Measurements from ENCODE around the gene TRPM8. TPM values are rescaled to one million over a fixed set of nuclear protein-coding genes. Genes with fewer than 3 reads are reported as not detected.

TRPM8 gene
- polyA plus RNA-seq, 3 donors, result 0.06 to 0.08 TPM; not detected in 1

- DNase-seq (ENCODE audit: low read depth in 3 of 3, low spot score in 2 of 3), result no peak
Measured at GRCh38 chr2:233972941-233973575, 55.9 kb downstream of the TRPM8 start.

GRCh38 chr2:233973786-233974185 lies 56.6 kb downstream of the TRPM8 start:
- DNase-seq (ENCODE audit: low read depth in 3 of 3, low spot score in 2 of 3), result no peak

GRCh38 chr2:233974530-233975071 lies 57.4 kb downstream of the TRPM8 start:
- no peak for DNase-seq (ENCODE audit: low read depth in 3 of 3, low spot score in 2 of 3)

GRCh38 chr2:233976087-233976486 lies 58.9 kb downstream of the TRPM8 start:
- DNase-seq (ENCODE audit: low read depth in 3 of 3, low spot score in 2 of 3), result no peak

GRCh38 chr2:233976690-233977294 lies 59.6 kb downstream of the TRPM8 start:
- DNase-seq (ENCODE audit: low read depth in 3 of 3, low spot score in 2 of 3), result peak; percentile 25 to 46 (median 29)

- no peak for DNase-seq (ENCODE audit: low read depth in 3 of 3, low spot score in 2 of 3)
Measured at GRCh38 chr2:233977296-233977837, 60.2 kb downstream of the TRPM8 start.

GRCh38 chr2:233979748-233980147 lies 62.6 kb downstream of the TRPM8 start:
- DNase-seq (ENCODE audit: low read depth in 3 of 3, low spot score in 2 of 3), result no peak

- DNase-seq (ENCODE audit: low read depth in 3 of 3, low spot score in 2 of 3), result no peak
Measured at GRCh38 chr2:233980955-233981561, 63.9 kb downstream of the TRPM8 start.

GRCh38 chr2:233981574-233982420 lies 64.6 kb downstream of the TRPM8 start:
- no peak for DNase-seq (ENCODE audit: low read depth in 3 of 3, low spot score in 2 of 3)

GRCh38 chr2:233982421-233983121 lies 65.4 kb downstream of the TRPM8 start:
- DNase-seq (ENCODE audit: low read depth in 3 of 3, low spot score in 2 of 3), result no peak

- DNase-seq (ENCODE audit: low read depth in 3 of 3, low spot score in 2 of 3), result no peak
Measured at GRCh38 chr2:233983445-233983844, 66.3 kb downstream of the TRPM8 start.

GRCh38 chr2:233988581-233988980 lies 71.4 kb downstream of the TRPM8 start:
- no peak for DNase-seq (ENCODE audit: low read depth in 3 of 3, low spot score in 2 of 3)

- no peak for DNase-seq (ENCODE audit: low read depth in 3 of 3, low spot score in 2 of 3)
Measured at GRCh38 chr2:233989221-233989858, 72.2 kb downstream of the TRPM8 start.

GRCh38 chr2:233990261-233990798 lies 73.2 kb downstream of the TRPM8 start:
- DNase-seq (ENCODE audit: low read depth in 3 of 3, low spot score in 2 of 3), result no peak

- DNase-seq (ENCODE audit: low read depth in 3 of 3, low spot score in 2 of 3), result no peak
Measured at GRCh38 chr2:233991196-233991595, 74.0 kb downstream of the TRPM8 start.

- no peak for DNase-seq (ENCODE audit: low read depth in 3 of 3, low spot score in 2 of 3)
Measured at GRCh38 chr2:233992513-233993217, 75.5 kb downstream of the TRPM8 start.

GRCh38 chr2:233993461-233993860 lies 76.3 kb downstream of the TRPM8 start:
- DNase-seq (ENCODE audit: low read depth in 3 of 3, low spot score in 2 of 3), result no peak

GRCh38 chr2:233994151-233994550 lies 77.0 kb downstream of the TRPM8 start:
- DNase-seq (ENCODE audit: low read depth in 3 of 3, low spot score in 2 of 3), result no peak

GRCh38 chr2:233996000-233996399 lies 78.8 kb downstream of the TRPM8 start:
- DNase-seq (ENCODE audit: low read depth in 3 of 3, low spot score in 2 of 3), result no peak

Measured in right renal cortex interstitium (tissue), 3 donors.